ENCODE data around the gene GNAT1. TPM values are rescaled to one million over a fixed set of nuclear protein-coding genes. Genes with fewer than 3 reads are reported as not detected.
A peak's percentile ranks its signal among the peaks of the same experiment; 100 is the strongest.

The GNAT1 gene
- polyA plus RNA-seq, 2 of the 4 experiments (the other 2 are of a cell fraction) = not detected

- no peak for TF ChIP-seq ZFP36 (IDR thresholded peaks at IDR 0.05; ENCODE audit: borderline replicate concordance, partially characterized antibody)
- no peak for TF ChIP-seq FOXS1 (CRISPR knock-in tag; IDR thresholded peaks at IDR 0.05)
- no peak for TF ChIP-seq BHLHE40 (IDR thresholded peaks at IDR 0.05; ENCODE audit: low read depth, low read length)
- TF ChIP-seq MAZ (IDR thresholded peaks at IDR 0.05; ENCODE audit: borderline replicate concordance, low read depth, low read length) = no peak
- TF ChIP-seq USF2 (IDR thresholded peaks at IDR 0.05) = no peak
- TF ChIP-seq FOSL2 (IDR thresholded peaks at IDR 0.05) = no peak
- no peak for TF ChIP-seq FOSL2 (CRISPR knock-in tag; IDR thresholded peaks at IDR 0.05)
- no peak for TF ChIP-seq HDAC2 (IDR thresholded peaks at IDR 0.05)
- no peak for TF ChIP-seq FOSB (CRISPR knock-in tag; IDR thresholded peaks at IDR 0.05)
- no peak for TF ChIP-seq SREBF2 (IDR thresholded peaks at IDR 0.05)
- no peak for TF ChIP-seq REST (IDR thresholded peaks at IDR 0.05)
- no peak for TF ChIP-seq MYC (IDR thresholded peaks at IDR 0.05; ENCODE audit: borderline replicate concordance, low read length)
- TF ChIP-seq PHF8 (IDR thresholded peaks at IDR 0.05; ENCODE audit: borderline replicate concordance, low read depth) = no peak
- no peak for TF ChIP-seq HEYL (CRISPR knock-in tag; IDR thresholded peaks at IDR 0.05)
- no peak for TF ChIP-seq HMGXB4 (CRISPR knock-in tag; IDR thresholded peaks at IDR 0.05; ENCODE audit: borderline replicate concordance)
- TF ChIP-seq GATA3 (IDR thresholded peaks at IDR 0.05; ENCODE audit: borderline replicate concordance) = no peak
- TF ChIP-seq CBX2 (IDR thresholded peaks at IDR 0.05; ENCODE audit: borderline replicate concordance, low read depth) = no peak
- TF ChIP-seq ZSCAN20 (CRISPR knock-in tag; IDR thresholded peaks at IDR 0.05) = no peak
- no peak for TF ChIP-seq ATOH8 (CRISPR knock-in tag; IDR thresholded peaks at IDR 0.05; ENCODE audit: low read depth)
- DNase-seq (ENCODE audit: low read depth in 1 of 2, low spot score in 1 of 2) (no peak), ATAC-seq (no peak), FAIRE-seq (no peak)
- Histone ChIP-seq H3K4me3 (no peak overlapping the region), H3K4me1 (peaks cover 8% of the 10 kb centered on the region; the same call in 1 of the 3 replicates), H3K4me2 (no peak overlapping the region), H3K27ac (0 out of 6 replicates have a peak overlapping the region, but pooled peaks of 1 of the 2 experiments have one; percentile 26), H3K9me3 (no peaks in the 10 kb centered on the region)
- ChIA-PET CTCF (interaction anchor here (1.2 to 25.9 kb wide), 6 partner anchors 9 to 45 kb away, joined by 5 to 550 read pairs (median 56); partner anchors contain the start of genes GNAI2 and GNAT1), POLR2A (interaction anchor here (0.8 kb wide), 1 partner anchor 17 kb away, joined by 3 read pairs; no protein-coding TSS in a partner anchor)
- WGBS (ENCODE audit: missing lambda C conversion rate) = 98% methylated on average over 3 of the region's 3 CpGs
Observed at GRCh38 chr3:50229490-50229889, 38.1 kb downstream of the GNAT1 start.
